HCT116 (cell line): ENCODE measurements around the gene TFF2. TPM values are rescaled to one million over a fixed set of nuclear protein-coding genes. Genes with fewer than 3 reads are reported as not detected.

Source experiments
- ATAC-seq: fragments of 200-7000 bp; cut with Tn5 transposase; 2 replicates; pipeline ENCODE4 v1.9.1; 2020; ENCODE audit warnings: mild to moderate bottlenecking, moderate library complexity
- BruUV-seq: library from RNA; stranded (reverse); fragments of 400-500 nt; replicated peaks from 2 replicates; lab custom pipeline; 2021; lab: Mats Ljungman, UMichigan
- CTCF ChIA-PET: fragments of 300-600 bp; sonication (Branson Sonifier 250); formaldehyde crosslinking; loops from one replicate; lab custom pipeline; 2021; ENCODE audit warnings: antibody characterized with exemption; lab: Charles Lee
- POLR2A ChIA-PET: fragments of 300-600, 350-600 bp; sonication (Branson Sonifier 250); formaldehyde crosslinking; loops from one replicate; lab custom pipeline; 2021; ENCODE audit warnings: antibody characterized with exemption; lab: Charles Lee
- RAD21 ChIA-PET, 2 experiments: fragments of 300-600 bp; sonication (Branson Sonifier 250); formaldehyde crosslinking; loops; one replicate each; lab custom pipeline; 2023; ENCODE audit warnings: low total read pairs in 2 of 2; ENCODE audit not compliant: uncharacterized antibody in 2 of 2, unreplicated experiment in 2 of 2, low non-redundant PET in 1 of 2; lab: Charles Lee
- DNase-seq: peaks from one replicate; pipeline ENCODE4 v3.0.0-alpha.2; 2010; ENCODE audit warnings: low read depth, low spot score
- H2AFZ ChIP-seq: fragments of 200-600 bp; shearing (Covaris generic), sonication (generic); 2 replicates; pipeline ENCODE4 v1.6.1; 2017; ENCODE audit warnings: low read depth, mixed run types, mixed read lengths, antibody characterized with exemption, low read length; ENCODE audit not compliant: poor library complexity, severe bottlenecking
- H3K27ac ChIP-seq: 2 replicates; pipeline ENCODE4 v1.5.1; 2012; ENCODE audit warnings: low read depth, low read length
- H3K27me3 ChIP-seq: fragments of 200-600 bp; sonication (generic); 2 replicates; pipeline ENCODE4 v1.6.1; 2016; ENCODE audit warnings: mixed run types, low read length, mixed read lengths; ENCODE audit not compliant: insufficient read depth
- H3K36me3 ChIP-seq, 2 experiments: fragments of 200-500 bp in 1 of 2; fragments of 200-600 bp in 1 of 2; sonication (Bioruptor generic) in 1 of 2; sonication (generic) in 1 of 2; 2 replicates each; pipeline versions ENCODE4 v1.5.1 to v1.6.1; 2014 to 2016; ENCODE audit warnings: low read length in 2 of 2, inconsistent platforms in 1 of 2, mixed read lengths in 1 of 2, mixed run types in 1 of 2; ENCODE audit not compliant: insufficient read depth in 2 of 2, control insufficient read depth in 1 of 2
- H3K4me1 ChIP-seq, 2 experiments: fragments of 200-600 bp in 1 of 2; sonication (generic) in 1 of 2; 2 replicates each; pipeline versions ENCODE4 v1.5.1 to v1.6.1; 2012 to 2017; ENCODE audit warnings: low read length in 2 of 2, inconsistent platforms in 1 of 2, mild to moderate bottlenecking in 1 of 2, mixed read lengths in 1 of 2, mixed run types in 1 of 2, moderate library complexity in 1 of 2; ENCODE audit not compliant: insufficient read depth in 2 of 2, control insufficient read depth in 1 of 2
- H3K4me2 ChIP-seq: fragments of 200-600 bp; sonication (generic); 2 replicates; pipeline ENCODE4 v1.6.1; 2017; ENCODE audit warnings: mixed run types, low read length, mixed read lengths
- H3K4me3 ChIP-seq, 2 experiments: fragments of 200-600 bp in 1 of 2; sonication (generic) in 1 of 2; replicated peaks in 1 of 2; 2 replicates each; pipeline ENCODE4 v1.5.1; 2011 to 2016; ENCODE audit warnings: low read length in 2 of 2, control low read depth in 1 of 2, low read depth in 1 of 2, mild to moderate bottlenecking in 1 of 2, mixed read lengths in 1 of 2, mixed run types in 1 of 2
- H3K79me2 ChIP-seq: fragments of 200-600 bp; sonication (generic); 2 replicates; pipeline ENCODE4 v1.6.1; 2017; ENCODE audit warnings: mild to moderate bottlenecking, mixed run types, low read length, moderate library complexity, mixed read lengths; ENCODE audit not compliant: insufficient read depth
- H3K9ac ChIP-seq: fragments of 200-600 bp; sonication (generic); 2 replicates; pipeline ENCODE4 v1.6.1; 2016; ENCODE audit warnings: low read length, mixed read lengths
- H3K9me2 ChIP-seq: fragments of 200-600 bp; sonication (generic), shearing (Covaris generic); 2 replicates; pipeline ENCODE4 v1.6.1; 2017; ENCODE audit warnings: mixed run types, mild to moderate bottlenecking, moderate library complexity; ENCODE audit not compliant: insufficient read depth
- H3K9me3 ChIP-seq, 2 experiments: fragments of 200-500 bp in 1 of 2; fragments of 200-600 bp in 1 of 2; sonication (Bioruptor generic) in 1 of 2; sonication (generic) in 1 of 2; 2 replicates each; pipeline ENCODE4 v1.6.1; 2014 to 2017; ENCODE audit warnings: low read length in 2 of 2, mixed read lengths in 2 of 2, inconsistent platforms in 1 of 2, low read depth in 1 of 2, mild to moderate bottlenecking in 1 of 2, mixed run types in 1 of 2, moderate library complexity in 1 of 2; ENCODE audit not compliant: control insufficient read depth in 1 of 2, insufficient read depth in 1 of 2
- H4K20me1 ChIP-seq: fragments of 200-600 bp; sonication (generic), shearing (Covaris generic); 2 replicates; pipeline ENCODE4 v1.6.1; 2017; ENCODE audit warnings: mixed run types, mild to moderate bottlenecking, moderate library complexity; ENCODE audit not compliant: insufficient read depth
- EGR1 ChIP-seq: IDR thresholded peaks from 2 replicates; pipeline ENCODE4 v1.6.1; 2012; ENCODE audit warnings: low read depth
- ELF1 ChIP-seq: IDR thresholded peaks from 2 replicates; pipeline ENCODE4 v1.6.1; 2012; ENCODE audit warnings: low read depth, borderline replicate concordance
- EZH2phosphoT487 ChIP-seq: fragments of 200-600 bp; IDR thresholded peaks from 2 replicates; pipeline ENCODE4 v1.6.1; 2018; ENCODE audit warnings: antibody characterized with exemption, borderline replicate concordance
- FOSL1 ChIP-seq: IDR thresholded peaks from 2 replicates; pipeline ENCODE4 v1.6.1; 2012; ENCODE audit warnings: low read depth
- MAX ChIP-seq: IDR thresholded peaks from 2 replicates; pipeline ENCODE4 v1.6.1; 2012
- POLR2A ChIP-seq: IDR thresholded peaks from 2 replicates; pipeline ENCODE4 v1.7.0; 2011; ENCODE audit warnings: borderline replicate concordance; ENCODE audit not compliant: insufficient read depth, insufficient read length; ENCODE audit errors: extremely low read depth
- POLR2AphosphoS5 ChIP-seq: IDR thresholded peaks from 2 replicates; pipeline ENCODE4 v1.6.1; 2011; ENCODE audit warnings: mild to moderate bottlenecking, low read depth, low read length, moderate library complexity
- RAD21 ChIP-seq: IDR thresholded peaks from 2 replicates; pipeline ENCODE4 v1.6.1; 2012; ENCODE audit warnings: low read depth, mild to moderate bottlenecking
- SP1 ChIP-seq: IDR thresholded peaks from 2 replicates; pipeline ENCODE4 v1.6.1; 2012; ENCODE audit warnings: low read depth
- ZBTB33 ChIP-seq: IDR thresholded peaks from 2 replicates; pipeline ENCODE4 v1.6.1; 2011; ENCODE audit warnings: mild to moderate bottlenecking, low read length, moderate library complexity; ENCODE audit not compliant: insufficient replicate concordance; ENCODE audit errors: extremely low read depth
- ZNF274 ChIP-seq: fragments of 200-500 bp; sonication (Bioruptor generic); IDR thresholded peaks from 2 replicates; pipeline ENCODE4 v1.6.1; 2014; ENCODE audit warnings: mild to moderate bottlenecking, low read depth, low read length, inconsistent platforms
- intact Hi-C: fragments of 100-400 bp; cut with micrococcal nuclease; formaldehyde crosslinking; loops from 2 replicates; pipeline ENCODE4 v1.10.0; 2022
- total RNA-seq: library from RNA; stranded (reverse); gene quantifications from one replicate; pipeline ENCODE4 v1.2.1, GENCODE V29; 2021; ENCODE audit not compliant: unreplicated experiment

The TFF2 gene
- total RNA-seq, 1 experiment from 2014 or later = not detected

GRCh38 chr21:42361286-42361685 is 10.5 kb upstream of the TFF2 start:
- no peak for TF ChIP-seq SP1
- no peak for TF ChIP-seq FOSL1
- TF ChIP-seq ZNF274 = no peak
- TF ChIP-seq RAD21 = no peak
- no peak for TF ChIP-seq EGR1
- no peak for TF ChIP-seq POLR2AphosphoS5
- TF ChIP-seq ELF1 = no peak
- no peak for TF ChIP-seq EZH2phosphoT487
- no peak for TF ChIP-seq POLR2A
- no peak for TF ChIP-seq ZBTB33
- no peak for TF ChIP-seq MAX
- TF ChIP-seq, all 23 proteins: peak for 0
- RAD21 ChIA-PET = no interaction called here

More at GRCh38 chr21:42361286-42361685, 10.5 kb upstream of the TFF2 start:
- H3K4me3 ChIP-seq = no peak overlapping the region
- no peaks in the 10 kb centered on the region for H3K9me3 ChIP-seq
- no peak overlapping the region for H3K4me2 ChIP-seq
- no peaks in the 10 kb centered on the region for H3K27me3 ChIP-seq
- no peaks in the 10 kb centered on the region for H3K79me2 ChIP-seq
- POLR2A ChIA-PET = no interaction called here
- no peak overlapping the region for H2AFZ ChIP-seq
- H3K27ac ChIP-seq = no peak overlapping the region
- H3K9me2 ChIP-seq = no peaks in the 10 kb centered on the region
- no peaks in the 10 kb centered on the region for H4K20me1 ChIP-seq
- BruUV-seq = no TSS peak
- no peaks in the 10 kb centered on the region for H3K4me1 ChIP-seq
- CTCF ChIA-PET = interaction anchor here (0.5 to 1.6 kb wide), 8 partner anchors 8 to 561 kb away, joined by 3 to 7 read pairs (median 4); no protein-coding TSS in a partner anchor
- no peak for ATAC-seq
- DNase-seq = no peak
- H3K36me3 ChIP-seq = no peaks in the 10 kb centered on the region
- no peak overlapping the region for H3K9ac ChIP-seq
- intact Hi-C loops = no loop called here
